Measurements from ENCODE around the gene RAB10. TPM values are rescaled to one million over a fixed set of nuclear protein-coding genes. Genes with fewer than 3 reads are reported as not detected.

Gene RAB10
- total RNA-seq, 2 experiments from 2014 or later, result 13.5 to 13.8 TPM

DNA sequence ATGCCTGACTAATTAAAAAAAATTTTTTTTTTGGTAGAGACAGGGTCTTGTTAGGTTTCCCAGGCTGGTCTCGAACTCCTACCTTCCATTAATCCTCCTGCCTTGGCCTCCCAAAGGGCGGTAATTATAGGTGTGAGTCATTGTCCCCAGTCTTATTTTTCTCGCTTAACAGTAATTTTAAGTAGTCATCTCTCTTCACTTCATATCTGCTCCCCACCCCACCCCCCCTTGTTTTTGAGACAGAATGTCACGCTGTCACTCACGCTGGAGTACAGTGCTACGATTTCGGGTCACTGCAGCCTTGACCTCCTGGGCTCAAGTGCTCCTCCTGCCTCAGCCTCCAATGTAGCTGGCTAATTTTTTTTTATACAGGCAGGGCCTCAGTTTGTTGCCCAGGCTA, 27.7 kb downstream of the RAB10 start:
- Histone ChIP-seq H3K4me3 (ENCODE audit: low read length) (no peak overlapping the region), H3K27ac (ENCODE audit: low read depth in 1 of 2, low read length in 2 of 2) (no peak overlapping the region), H3K9me3 (ENCODE audit: control insufficient read depth in 1 of 2, insufficient read depth in 1 of 2, low read length in 2 of 2) (no peaks in the 10 kb centered on the region), H3K4me1 (ENCODE audit: insufficient read depth, low read length) (peaks cover 11% of the 10 kb centered on the region), H3K36me3 (ENCODE audit: insufficient read depth, low read length) (peaks cover 5% of the 10 kb centered on the region), H3K27me3 (ENCODE audit: control insufficient read depth in 1 of 2, insufficient read depth in 2 of 2, low read length in 2 of 2) (no peaks in the 10 kb centered on the region)
- Mint-ChIP-seq H3K27me3 (no peaks in the 10 kb centered on the region), H3K4me1 (ENCODE audit: low read depth) (peaks cover 43% of the 10 kb centered on the region), H3K4me3 (no peak overlapping the region), H3K27ac (peak overlapping the region; percentile 24), H3K36me3 (ENCODE audit: low read depth) (peaks cover 70% of the 10 kb centered on the region), H3K9me3 (no peaks in the 10 kb centered on the region)
- ATAC-seq (ENCODE audit: poor library complexity) (no peak), DNase-seq (no peak)
- CTCF ChIA-PET, result interaction anchor here (1.1 kb wide), 1 partner anchor 111 kb away, joined by 3 read pairs; no protein-coding TSS in a partner anchor
- POLR2A ChIA-PET, result no interaction called here
- TF ChIP-seq, protein P1, sequence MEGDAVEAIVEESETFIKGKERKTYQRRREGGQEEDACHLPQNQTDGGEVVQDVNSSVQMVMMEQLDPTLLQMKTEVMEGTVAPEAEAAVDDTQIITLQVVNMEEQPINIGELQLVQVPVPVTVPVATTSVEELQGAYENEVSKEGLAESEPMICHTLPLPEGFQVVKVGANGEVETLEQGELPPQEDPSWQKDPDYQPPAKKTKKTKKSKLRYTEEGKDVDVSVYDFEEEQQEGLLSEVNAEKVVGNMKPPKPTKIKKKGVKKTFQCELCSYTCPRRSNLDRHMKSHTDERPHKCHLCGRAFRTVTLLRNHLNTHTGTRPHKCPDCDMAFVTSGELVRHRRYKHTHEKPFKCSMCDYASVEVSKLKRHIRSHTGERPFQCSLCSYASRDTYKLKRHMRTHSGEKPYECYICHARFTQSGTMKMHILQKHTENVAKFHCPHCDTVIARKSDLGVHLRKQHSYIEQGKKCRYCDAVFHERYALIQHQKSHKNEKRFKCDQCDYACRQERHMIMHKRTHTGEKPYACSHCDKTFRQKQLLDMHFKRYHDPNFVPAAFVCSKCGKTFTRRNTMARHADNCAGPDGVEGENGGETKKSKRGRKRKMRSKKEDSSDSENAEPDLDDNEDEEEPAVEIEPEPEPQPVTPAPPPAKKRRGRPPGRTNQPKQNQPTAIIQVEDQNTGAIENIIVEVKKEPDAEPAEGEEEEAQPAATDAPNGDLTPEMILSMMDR (IDR thresholded peaks at IDR 0.05), result no peak
- intact Hi-C loops (cut with DNase I, micrococcal nuclease), result no loop called here

DNA sequence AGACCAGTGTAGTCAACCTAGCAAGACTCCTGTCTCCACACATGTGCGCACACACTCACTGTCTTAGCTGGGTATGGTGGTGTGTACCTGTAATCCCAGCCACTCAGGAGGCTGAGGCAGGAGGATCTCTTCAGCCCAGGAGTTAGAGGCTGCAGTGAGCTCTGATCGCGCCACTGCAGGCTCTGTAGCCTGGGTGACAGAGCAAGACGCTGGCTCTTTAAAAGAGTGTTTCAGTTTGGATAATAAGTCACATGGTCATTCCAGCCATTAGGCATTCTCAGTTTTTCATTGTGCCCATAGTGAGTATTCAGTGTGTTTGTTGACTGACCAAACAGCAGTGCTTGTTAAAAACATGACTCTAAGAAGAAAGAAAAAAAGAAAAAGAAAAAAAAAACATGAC, 31.0 kb downstream of the RAB10 start:
- peak overlapping the region; percentile 42 for H3K27ac Mint-ChIP-seq
- CTCF ChIA-PET, result interaction anchor here (0.6 kb wide), 1 partner anchor 14 kb away, joined by 3 read pairs; no protein-coding TSS in a partner anchor
- peaks cover 36% of the 10 kb centered on the region for H3K4me1 Mint-ChIP-seq (ENCODE audit: low read depth)
- Histone ChIP-seq H3K4me1 (ENCODE audit: insufficient read depth, low read length) (peaks cover 11% of the 10 kb centered on the region), H3K4me3 (ENCODE audit: low read length) (no peak overlapping the region), H3K27me3 (ENCODE audit: control insufficient read depth in 1 of 2, insufficient read depth in 2 of 2, low read length in 2 of 2) (no peaks in the 10 kb centered on the region), H3K9me3 (ENCODE audit: control insufficient read depth in 1 of 2, insufficient read depth in 1 of 2, low read length in 2 of 2) (no peaks in the 10 kb centered on the region), H3K36me3 (ENCODE audit: insufficient read depth, low read length) (peaks cover 5% of the 10 kb centered on the region), H3K27ac (ENCODE audit: low read depth in 1 of 2, low read length in 2 of 2) (no peak overlapping the region)
- intact Hi-C loops (cut with DNase I, micrococcal nuclease), result no loop called here
- H3K36me3 Mint-ChIP-seq (ENCODE audit: low read depth), result peaks cover 50% of the 10 kb centered on the region
- POLR2A ChIA-PET, result no interaction called here
- no peak for DNase-seq
- no peaks in the 10 kb centered on the region for H3K27me3 Mint-ChIP-seq
- H3K9me3 Mint-ChIP-seq, result no peaks in the 10 kb centered on the region
- H3K4me3 Mint-ChIP-seq, result no peak overlapping the region
- TF ChIP-seq, protein P1 (IDR thresholded peaks at IDR 0.05), result no peak
- ATAC-seq (ENCODE audit: poor library complexity), result no peak

DNA sequence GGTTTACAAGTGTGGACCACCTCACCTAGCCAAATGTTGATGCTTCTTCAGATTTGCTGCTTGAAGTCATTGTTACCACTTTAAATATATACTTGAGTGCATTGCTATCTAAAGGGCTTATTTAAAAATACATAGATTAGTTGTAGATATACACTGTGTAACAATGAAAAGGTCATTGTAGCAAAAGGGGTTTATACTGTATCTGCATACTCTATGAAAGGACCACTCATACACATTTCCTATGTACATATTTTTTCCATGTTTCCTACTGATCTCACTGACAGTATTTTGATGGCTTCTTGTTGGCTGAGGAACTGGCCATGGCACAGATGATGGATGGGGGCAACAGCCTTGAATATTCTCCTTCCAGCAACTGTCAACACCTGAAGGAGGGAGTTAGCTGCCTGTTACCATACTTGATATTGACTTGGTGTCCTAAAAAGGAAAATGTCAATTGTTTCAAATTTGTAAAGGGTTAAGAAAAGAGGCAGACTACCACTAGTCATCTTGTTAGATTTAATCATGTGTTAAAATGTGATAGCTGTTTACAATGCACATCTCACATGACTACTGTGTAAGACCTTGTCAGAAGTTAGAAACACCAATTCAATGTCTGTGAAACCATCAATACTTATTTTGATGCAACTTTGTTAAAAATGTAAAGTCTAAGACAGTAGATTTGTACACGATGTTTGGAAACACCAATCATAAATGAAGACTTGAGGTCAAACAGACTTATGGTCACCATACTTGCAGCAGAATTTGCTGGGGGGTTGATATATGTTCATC, 33.5 kb downstream of the RAB10 start:
- H3K27ac Mint-ChIP-seq, result peak overlapping the region; percentile 59
- POLR2A ChIA-PET, result no interaction called here

More for the DNA sequence above, 33.5 kb downstream of the RAB10 start:
- no peaks in the 10 kb centered on the region for H3K9me3 ChIP-seq (ENCODE audit: control insufficient read depth in 1 of 2, insufficient read depth in 1 of 2, low read length in 2 of 2)
- intact Hi-C loops (cut with DNase I, micrococcal nuclease), result no loop called here
- Mint-ChIP-seq H3K27me3 (no peaks in the 10 kb centered on the region), H3K4me1 (ENCODE audit: low read depth) (peaks cover 44% of the 10 kb centered on the region), H3K4me3 (no peak overlapping the region), H3K36me3 (ENCODE audit: low read depth) (peaks cover 31% of the 10 kb centered on the region), H3K9me3 (no peaks in the 10 kb centered on the region)
- peaks cover 14% of the 10 kb centered on the region for H3K4me1 ChIP-seq (ENCODE audit: insufficient read depth, low read length)
- H3K27me3 ChIP-seq (ENCODE audit: control insufficient read depth in 1 of 2, insufficient read depth in 2 of 2, low read length in 2 of 2), result no peaks in the 10 kb centered on the region
- no peak for ATAC-seq (ENCODE audit: poor library complexity)
- DNase-seq, result no peak
- no peaks in the 10 kb centered on the region for H3K36me3 ChIP-seq (ENCODE audit: insufficient read depth, low read length)
- no peak overlapping the region for H3K4me3 ChIP-seq (ENCODE audit: low read length)
- CTCF ChIA-PET, result no interaction called here
- TF ChIP-seq, protein P1 (IDR thresholded peaks at IDR 0.05), result no peak
- no peak overlapping the region for H3K27ac ChIP-seq (ENCODE audit: low read depth in 1 of 2, low read length in 2 of 2)
